Panc1 (cell line): ENCODE data around the gene LACTB. TPM values are rescaled to one million over a fixed set of nuclear protein-coding genes. Genes with fewer than 3 reads are reported as not detected.

Experiments used
- ATAC-seq: fragments of 200-7000 bp; cut with Tn5 transposase; 2 replicates; pipeline ENCODE4 v1.9.1; 2020; ENCODE audit warnings: mild to moderate bottlenecking, moderate library complexity
- BruUV-seq: library from RNA; stranded (reverse); fragments of 400-500 nt; replicated peaks from 2 replicates; lab custom pipeline; 2021; lab: Mats Ljungman, UMichigan
- CTCF ChIA-PET: fragments of 300-600 bp; sonication (Branson Sonifier 250); formaldehyde crosslinking; loops from one replicate; lab custom pipeline; 2022; ENCODE audit warnings: antibody characterized with exemption; lab: Charles Lee
- POLR2A ChIA-PET: fragments of 300-600 bp; sonication (Branson Sonifier 250); formaldehyde crosslinking; loops from one replicate; lab custom pipeline; 2022; ENCODE audit warnings: antibody characterized with exemption; lab: Charles Lee
- DNase-seq: peaks from one replicate; pipeline ENCODE4 v3.0.0-alpha.2; 2010; ENCODE audit warnings: low read depth, low spot score
- H3K27ac ChIP-seq: 2 replicates; pipeline ENCODE4 v1.5.1; 2011; ENCODE audit warnings: mild to moderate bottlenecking, low read length, inconsistent platforms
- H3K27me3 ChIP-seq: fragments of 200-500 bp; sonication (Bioruptor generic); 2 replicates; pipeline ENCODE4 v1.6.0; 2014; ENCODE audit warnings: low read length, inconsistent platforms; ENCODE audit not compliant: control insufficient read depth, insufficient read depth
- H3K36me3 ChIP-seq: fragments of 200-500 bp; sonication (Bioruptor generic); 2 replicates; pipeline ENCODE4 v1.5.1; 2014; ENCODE audit warnings: inconsistent platforms, mild to moderate bottlenecking, low read length, moderate library complexity; ENCODE audit not compliant: control insufficient read depth, insufficient read depth
- H3K4me1 ChIP-seq: 2 replicates; pipeline ENCODE4 v1.5.1; 2011; ENCODE audit warnings: inconsistent platforms, mild to moderate bottlenecking, low read length, moderate library complexity; ENCODE audit not compliant: control insufficient read depth, insufficient read depth
- H3K4me3 ChIP-seq, 2 experiments: 2 replicates each; pipeline ENCODE4 v1.5.1; 2011 to 2012; ENCODE audit warnings: low read depth in 2 of 2, low read length in 2 of 2, mild to moderate bottlenecking in 2 of 2, inconsistent platforms in 1 of 2, moderate library complexity in 1 of 2
- H3K9me3 ChIP-seq: fragments of 200-500 bp; sonication (Bioruptor generic); 2 replicates; pipeline ENCODE4 v1.5.1; 2014; ENCODE audit warnings: low read depth, mild to moderate bottlenecking, inconsistent platforms, low read length, moderate library complexity; ENCODE audit not compliant: control insufficient read depth, insufficient read depth
- POLR2AphosphoS5 ChIP-seq: IDR thresholded peaks from 2 replicates; pipeline ENCODE4 v1.6.1; 2012; ENCODE audit warnings: mild to moderate bottlenecking, low read depth, low read length, moderate library complexity
- SIN3A ChIP-seq: IDR thresholded peaks from 2 replicates; pipeline ENCODE4 v1.6.1; 2012; ENCODE audit warnings: low read depth, mild to moderate bottlenecking, low read length, moderate library complexity, borderline replicate concordance; ENCODE audit not compliant: insufficient read depth
- TCF7L2 ChIP-seq: IDR thresholded peaks from 2 replicates; pipeline ENCODE4 v1.6.1; 2011; ENCODE audit warnings: mild to moderate bottlenecking, low read depth, low read length, inconsistent platforms
- in situ Hi-C: cut with HindIII; loops from 2 replicates; pipeline ENCODE4 v1.10.0; 2016; ENCODE audit warnings: low sequenced_read_pairs, low pct_unique_long_range_greater_than_20kb
- intact Hi-C: fragments of 100-400 bp; cut with micrococcal nuclease; formaldehyde crosslinking; loops from one replicate; pipeline ENCODE4 v1.10.0; 2022; ENCODE audit not compliant: unreplicated experiment
- total RNA-seq: library from RNA; stranded (reverse); gene quantifications from one replicate; pipeline ENCODE4 v1.2.1, GENCODE V29; 2021; ENCODE audit not compliant: unreplicated experiment
- TF ChIP-seq, protein P1 (sequence below): fragments of 450-650 bp; IDR thresholded peaks from 2 replicates; pipeline ENCODE4 v1.5.1; 2017; ENCODE audit warnings: mild to moderate bottlenecking
- TF ChIP-seq, protein P2 (sequence below), 2 experiments: IDR thresholded peaks; 2 replicates each; pipeline ENCODE4 v1.6.1; 2011 to 2012; ENCODE audit warnings: low read depth in 2 of 2, control low read depth in 1 of 2, low read length in 1 of 2, mild to moderate bottlenecking in 1 of 2, moderate library complexity in 1 of 2; ENCODE audit not compliant: insufficient read depth in 1 of 2

Gene LACTB
- total RNA-seq, 1 experiment from 2014 or later: 18.4 TPM

DNA sequence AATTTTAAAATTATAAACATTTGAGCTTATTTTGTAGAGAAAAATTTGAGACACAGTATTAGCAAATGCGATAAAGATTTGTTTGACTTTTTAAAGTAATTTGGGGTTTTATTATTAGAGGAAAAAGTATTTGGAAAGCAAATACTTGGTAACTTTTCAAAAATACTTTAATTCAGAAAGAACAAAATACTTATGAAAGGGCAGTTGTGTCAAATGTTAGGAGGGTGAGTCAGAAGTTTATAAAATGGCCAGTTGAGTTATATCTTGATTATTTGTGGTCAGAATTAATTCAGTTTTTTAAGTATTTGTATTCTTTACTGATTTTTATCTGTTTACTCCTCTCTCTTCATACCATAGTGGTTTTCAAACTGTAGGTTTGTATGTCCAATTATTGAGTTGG lies 12.1 kb downstream of the LACTB start:
- POLR2A ChIA-PET: no interaction called here
- intact Hi-C loops: no loop called here
- TF ChIP-seq SIN3A (no peak), POLR2AphosphoS5 (no peak), TCF7L2 (no peak)
- TF ChIP-seq, protein P1, sequence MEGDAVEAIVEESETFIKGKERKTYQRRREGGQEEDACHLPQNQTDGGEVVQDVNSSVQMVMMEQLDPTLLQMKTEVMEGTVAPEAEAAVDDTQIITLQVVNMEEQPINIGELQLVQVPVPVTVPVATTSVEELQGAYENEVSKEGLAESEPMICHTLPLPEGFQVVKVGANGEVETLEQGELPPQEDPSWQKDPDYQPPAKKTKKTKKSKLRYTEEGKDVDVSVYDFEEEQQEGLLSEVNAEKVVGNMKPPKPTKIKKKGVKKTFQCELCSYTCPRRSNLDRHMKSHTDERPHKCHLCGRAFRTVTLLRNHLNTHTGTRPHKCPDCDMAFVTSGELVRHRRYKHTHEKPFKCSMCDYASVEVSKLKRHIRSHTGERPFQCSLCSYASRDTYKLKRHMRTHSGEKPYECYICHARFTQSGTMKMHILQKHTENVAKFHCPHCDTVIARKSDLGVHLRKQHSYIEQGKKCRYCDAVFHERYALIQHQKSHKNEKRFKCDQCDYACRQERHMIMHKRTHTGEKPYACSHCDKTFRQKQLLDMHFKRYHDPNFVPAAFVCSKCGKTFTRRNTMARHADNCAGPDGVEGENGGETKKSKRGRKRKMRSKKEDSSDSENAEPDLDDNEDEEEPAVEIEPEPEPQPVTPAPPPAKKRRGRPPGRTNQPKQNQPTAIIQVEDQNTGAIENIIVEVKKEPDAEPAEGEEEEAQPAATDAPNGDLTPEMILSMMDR: no peak
- TF ChIP-seq, protein P2, sequence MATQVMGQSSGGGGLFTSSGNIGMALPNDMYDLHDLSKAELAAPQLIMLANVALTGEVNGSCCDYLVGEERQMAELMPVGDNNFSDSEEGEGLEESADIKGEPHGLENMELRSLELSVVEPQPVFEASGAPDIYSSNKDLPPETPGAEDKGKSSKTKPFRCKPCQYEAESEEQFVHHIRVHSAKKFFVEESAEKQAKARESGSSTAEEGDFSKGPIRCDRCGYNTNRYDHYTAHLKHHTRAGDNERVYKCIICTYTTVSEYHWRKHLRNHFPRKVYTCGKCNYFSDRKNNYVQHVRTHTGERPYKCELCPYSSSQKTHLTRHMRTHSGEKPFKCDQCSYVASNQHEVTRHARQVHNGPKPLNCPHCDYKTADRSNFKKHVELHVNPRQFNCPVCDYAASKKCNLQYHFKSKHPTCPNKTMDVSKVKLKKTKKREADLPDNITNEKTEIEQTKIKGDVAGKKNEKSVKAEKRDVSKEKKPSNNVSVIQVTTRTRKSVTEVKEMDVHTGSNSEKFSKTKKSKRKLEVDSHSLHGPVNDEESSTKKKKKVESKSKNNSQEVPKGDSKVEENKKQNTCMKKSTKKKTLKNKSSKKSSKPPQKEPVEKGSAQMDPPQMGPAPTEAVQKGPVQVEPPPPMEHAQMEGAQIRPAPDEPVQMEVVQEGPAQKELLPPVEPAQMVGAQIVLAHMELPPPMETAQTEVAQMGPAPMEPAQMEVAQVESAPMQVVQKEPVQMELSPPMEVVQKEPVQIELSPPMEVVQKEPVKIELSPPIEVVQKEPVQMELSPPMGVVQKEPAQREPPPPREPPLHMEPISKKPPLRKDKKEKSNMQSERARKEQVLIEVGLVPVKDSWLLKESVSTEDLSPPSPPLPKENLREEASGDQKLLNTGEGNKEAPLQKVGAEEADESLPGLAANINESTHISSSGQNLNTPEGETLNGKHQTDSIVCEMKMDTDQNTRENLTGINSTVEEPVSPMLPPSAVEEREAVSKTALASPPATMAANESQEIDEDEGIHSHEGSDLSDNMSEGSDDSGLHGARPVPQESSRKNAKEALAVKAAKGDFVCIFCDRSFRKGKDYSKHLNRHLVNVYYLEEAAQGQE (IDR thresholded peaks at IDR 0.05; ENCODE audit: insufficient read depth in 1 of 2, low read depth in 2 of 2, low read length in 1 of 2): no peak
- CTCF ChIA-PET: no interaction called here
- BruUV-seq: no TSS peak
- DNase-seq (no peak), ATAC-seq (no peak)
- in situ Hi-C loops: no loop called here
- Histone ChIP-seq H3K4me3 (no peak overlapping the region), H3K27me3 (no peaks in the 10 kb centered on the region), H3K9me3 (no peaks in the 10 kb centered on the region), H3K4me1 (no peaks in the 10 kb centered on the region), H3K36me3 (peaks cover 5% of the 10 kb centered on the region; the same call in 1 of the 2 replicates), H3K27ac (no peak overlapping the region)

DNA sequence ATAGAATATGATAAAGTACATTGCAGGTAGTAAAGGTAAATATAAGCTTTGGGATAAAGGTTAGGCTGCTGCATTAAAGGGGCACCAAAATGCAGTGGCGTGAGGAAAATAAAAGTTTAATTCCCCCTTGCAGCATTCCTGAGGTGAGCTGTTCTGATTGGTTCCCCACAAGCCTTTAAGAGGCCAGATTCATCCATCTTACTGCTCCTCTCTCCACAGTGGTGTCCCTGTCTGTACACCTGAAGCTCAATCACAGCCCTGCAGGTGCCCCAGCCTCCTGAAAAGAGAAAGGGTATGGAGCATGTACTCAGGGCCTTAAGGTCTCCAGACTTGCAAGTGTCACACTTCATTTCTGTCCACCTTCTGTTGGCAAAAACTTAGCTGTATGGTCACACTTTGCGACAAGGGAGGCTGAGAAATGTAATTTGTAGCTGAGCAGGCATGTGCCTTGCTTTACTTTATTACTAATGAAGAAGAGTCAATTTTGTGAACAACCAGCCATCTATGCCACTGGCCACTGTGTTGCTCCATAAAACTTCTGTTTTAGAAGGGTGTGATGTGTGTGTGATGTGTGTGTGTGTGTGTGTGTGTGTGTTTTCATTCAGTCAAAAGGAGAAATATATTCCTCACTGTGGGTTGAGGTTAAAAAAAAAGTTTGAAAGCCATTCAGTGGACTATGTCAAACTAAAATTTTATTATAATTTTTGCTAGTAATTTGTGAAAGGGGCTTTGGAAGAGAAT lies 12.8 kb downstream of the LACTB start:
- POLR2A ChIA-PET: interaction anchor here (0.6 kb wide), 1 partner anchor 84 kb away, joined by 9 read pairs; no protein-coding TSS in a partner anchor
- H3K27me3 ChIP-seq: no peaks in the 10 kb centered on the region
- in situ Hi-C loops (no loop called here), intact Hi-C loops (no loop called here)
- TF ChIP-seq, protein P2 (IDR thresholded peaks at IDR 0.05; ENCODE audit: insufficient read depth in 1 of 2, low read depth in 2 of 2, low read length in 1 of 2): no peak
- TF ChIP-seq, protein P1: no peak
- TF ChIP-seq POLR2AphosphoS5 (no peak), TCF7L2 (no peak)
- no peak for DNase-seq
- peaks cover 4% of the 10 kb centered on the region; the same call in 1 of the 2 replicates for H3K36me3 ChIP-seq
- BruUV-seq: no TSS peak
- no peak overlapping the region for H3K4me3 ChIP-seq
- H3K4me1 ChIP-seq: no peaks in the 10 kb centered on the region
- no peak overlapping the region for H3K27ac ChIP-seq
- no peak; the same call in 1 of the 2 replicates for ATAC-seq
- no peaks in the 10 kb centered on the region for H3K9me3 ChIP-seq
- CTCF ChIA-PET: no interaction called here
